ENCODE measurements around the gene AFAP1.

- no peak for TF ChIP-seq REST (IDR thresholded peaks at IDR 0.05; ENCODE audit: insufficient read depth in 1 of 2, low read depth in 2 of 2, low read length in 2 of 2)
- no peak for TF ChIP-seq POLR2AphosphoS5 (IDR thresholded peaks at IDR 0.05; ENCODE audit: low read depth, low read length)
- TF ChIP-seq SIN3A (IDR thresholded peaks at IDR 0.05; ENCODE audit: borderline replicate concordance, insufficient read depth, low read length), result no peak
These were observed 31.0 kb downstream of the AFAP1 start for GRCh38 chr4:7908668-7909067.

Data from PFSK-1 (cell line).